ENCODE data around the gene FAM25A.
A peak's percentile ranks its signal among the peaks of the same experiment; 100 is the strongest.
"Not testable (repeated sequence)": the region's sequence is repeated elsewhere in the genome, so short reads cannot be mapped to it uniquely, and the experiment has no call there.

FAM25A gene

GRCh38 chr10:87020056-87020455 lies at the start of gene FAM25A:
TSS of gene FAM25A (plus strand) at chr10:87020294. CDS start at chr10:87020325, 31 bp downstream.
- not testable (repeated sequence) for FAIRE-seq

DNA sequence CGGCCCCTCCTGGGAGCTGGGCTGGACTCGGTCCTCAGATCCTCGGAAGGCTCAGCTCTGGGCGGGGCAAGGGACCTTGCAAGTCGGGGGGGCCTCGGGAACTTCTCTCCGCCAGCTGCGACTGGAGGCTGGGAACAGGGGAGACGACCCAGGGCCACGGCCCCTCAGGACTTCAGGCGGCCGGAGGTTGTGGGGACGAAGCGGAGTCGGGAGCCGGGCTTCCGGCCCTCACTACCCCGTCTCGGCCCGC lies 49.2 kb upstream of the FAM25A start:
- FAIRE-seq = no peak

DNA sequence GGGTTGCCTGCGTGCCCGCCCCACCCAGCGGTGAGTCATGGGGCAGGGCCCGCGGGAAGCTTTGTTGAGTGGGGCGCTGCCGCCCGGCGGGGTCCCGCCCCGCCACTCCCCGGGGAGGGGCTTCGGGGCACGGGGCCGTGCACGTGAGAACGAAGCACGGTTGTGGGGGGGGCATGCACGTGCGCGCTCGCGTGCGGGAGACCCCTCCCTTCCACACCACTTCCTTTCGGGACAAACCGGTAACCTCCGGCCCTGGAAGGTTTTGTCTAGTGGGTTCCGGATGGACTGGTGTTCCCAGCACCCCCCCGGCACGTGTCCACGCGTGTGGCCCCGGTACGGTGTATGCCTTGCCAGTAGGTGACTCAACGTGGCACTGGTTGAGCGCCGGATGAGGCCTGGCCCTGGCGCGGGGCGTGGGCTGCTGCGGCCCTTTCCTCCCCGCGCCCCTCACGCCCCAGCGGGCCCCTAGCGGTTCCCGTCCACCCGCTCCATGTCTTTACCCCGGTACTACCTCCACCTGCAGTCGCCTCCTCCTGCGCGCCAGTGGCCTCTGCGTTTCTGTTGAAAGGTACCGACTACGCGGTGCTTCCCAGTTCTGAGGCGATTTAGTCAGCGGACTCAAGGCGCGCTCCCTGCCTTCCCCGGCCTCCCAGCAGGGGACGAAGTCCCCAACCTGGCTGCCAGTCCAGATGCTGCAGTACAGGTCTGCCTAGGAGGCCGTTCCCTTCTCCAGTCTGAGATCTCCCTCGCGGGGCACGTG lies 48.7 kb upstream of the FAM25A start:
- FAIRE-seq = no peak

- no peak for FAIRE-seq
Measured at GRCh38 chr10:86972613-86973380, 47.3 kb upstream of the FAM25A start.

GRCh38 chr10:86974484-86974883 lies 45.6 kb upstream of the FAM25A start:
- FAIRE-seq = no peak

GRCh38 chr10:86976362-86977056 lies 43.6 kb upstream of the FAM25A start:
- no peak for FAIRE-seq

GRCh38 chr10:86978457-86978856 lies 41.6 kb upstream of the FAM25A start:
- not testable (repeated sequence) for FAIRE-seq

- no peak for FAIRE-seq
Measured at GRCh38 chr10:86979296-86979818, 40.7 kb upstream of the FAM25A start.

DNA sequence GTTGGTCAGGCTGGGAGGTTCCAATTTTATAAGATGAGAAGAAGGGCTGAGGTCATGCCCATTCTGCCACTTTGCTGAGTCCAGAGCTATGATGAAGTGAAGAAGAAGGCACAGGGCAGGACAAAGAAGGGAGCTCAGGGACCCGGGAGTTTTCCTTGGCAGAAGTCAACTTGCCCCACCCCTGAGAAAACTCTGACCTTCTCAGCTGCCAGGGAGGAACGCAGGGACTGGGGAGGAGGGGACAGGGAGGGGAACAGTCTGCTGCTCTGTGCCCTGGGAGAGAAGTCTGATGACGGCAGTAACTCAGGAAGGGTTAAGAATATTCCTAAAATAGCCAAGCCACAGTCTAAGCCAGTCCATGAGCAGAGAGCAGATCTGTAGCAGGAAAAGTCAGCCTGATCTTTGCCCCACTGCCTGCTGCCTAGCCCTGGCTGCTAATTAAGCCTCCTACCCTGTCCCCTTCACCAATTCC lies 40.1 kb upstream of the FAM25A start:
- no peak for FAIRE-seq

- FAIRE-seq = not testable (repeated sequence)
Measured at GRCh38 chr10:86981020-86981419, 39.1 kb upstream of the FAM25A start.

DNA sequence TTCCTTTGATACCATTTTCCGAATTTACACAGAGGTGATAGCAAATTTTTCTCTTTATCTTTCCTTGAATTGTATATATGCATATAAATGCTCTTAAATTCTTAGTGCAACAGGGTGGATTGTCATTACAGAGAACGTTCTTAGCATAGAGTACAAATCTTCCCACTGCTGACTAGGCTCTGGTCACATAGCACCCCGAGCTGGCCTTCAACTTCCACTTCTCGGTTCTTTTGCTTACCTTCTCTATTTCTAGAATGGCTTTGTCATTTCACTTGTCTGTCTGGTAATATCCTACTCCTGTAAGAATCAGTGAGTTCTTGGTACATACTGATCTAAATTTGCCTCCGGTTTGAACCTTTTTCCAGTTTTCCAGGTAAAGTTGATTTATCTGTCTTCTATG lies 38.4 kb upstream of the FAM25A start:
- no peak for FAIRE-seq

GRCh38 chr10:86984498-86984897 lies 35.6 kb upstream of the FAM25A start:
- FAIRE-seq = not testable (repeated sequence)

DNA sequence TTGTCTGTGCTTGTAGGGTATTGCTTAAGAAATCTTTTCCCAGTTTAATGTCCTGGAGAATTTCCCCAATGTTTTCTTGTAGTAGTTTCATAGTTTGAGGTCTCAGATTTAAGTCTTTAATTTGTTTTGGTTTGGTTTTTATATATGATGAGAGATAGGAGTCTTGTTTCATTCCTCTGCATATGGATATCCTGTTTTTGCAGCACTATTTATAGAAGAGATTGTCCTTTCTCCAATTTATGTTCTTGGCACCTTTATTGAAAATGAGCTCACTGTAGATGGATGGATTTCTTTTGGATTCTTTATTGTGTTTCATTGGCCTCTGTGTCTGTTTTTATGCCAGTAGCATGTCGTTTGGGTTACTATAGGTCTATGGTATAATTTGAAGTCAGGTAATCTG lies 31.6 kb upstream of the FAM25A start:
- FAIRE-seq = no peak

DNA sequence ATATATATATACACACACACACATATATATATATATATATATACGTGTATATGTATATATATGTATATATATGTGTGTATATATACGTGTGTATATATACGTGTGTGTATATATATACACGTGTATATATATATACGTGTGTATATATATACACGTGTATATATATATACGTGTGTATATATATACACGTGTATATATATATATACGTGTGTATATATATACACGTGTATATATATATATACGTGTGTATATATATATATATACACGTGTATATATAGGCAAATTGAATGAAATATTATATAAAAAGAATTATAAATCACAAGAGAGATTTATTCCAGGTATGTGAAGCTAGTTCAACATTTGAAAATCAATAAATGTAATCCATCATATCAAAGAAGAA lies 28.7 kb upstream of the FAM25A start:
- peak; percentile 97 for FAIRE-seq

GRCh38 chr10:86992456-86992855 lies 27.6 kb upstream of the FAM25A start:
- FAIRE-seq = no peak

DNA sequence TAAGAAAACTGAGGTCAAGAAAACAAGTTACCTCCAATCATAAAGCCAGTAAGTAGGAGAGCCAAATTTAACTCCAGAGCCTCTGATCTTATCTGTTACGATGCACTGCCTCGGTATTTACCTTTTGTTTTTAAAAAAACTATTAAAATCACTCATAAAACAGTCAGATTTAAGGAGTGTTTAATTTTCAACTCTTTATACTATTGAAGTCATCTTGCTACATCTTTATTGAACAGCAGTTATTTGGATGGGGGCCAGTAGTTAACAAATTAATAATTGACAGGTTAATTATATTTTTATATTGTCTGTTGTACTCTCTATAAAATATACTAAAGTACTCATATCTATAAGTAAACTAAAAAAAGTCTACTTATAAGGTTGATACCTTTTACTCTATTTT lies 27.2 kb upstream of the FAM25A start:
- peak; percentile 46 for FAIRE-seq

- not testable (repeated sequence) for FAIRE-seq
Measured at GRCh38 chr10:86999802-87000403, 20.2 kb upstream of the FAM25A start.

DNA sequence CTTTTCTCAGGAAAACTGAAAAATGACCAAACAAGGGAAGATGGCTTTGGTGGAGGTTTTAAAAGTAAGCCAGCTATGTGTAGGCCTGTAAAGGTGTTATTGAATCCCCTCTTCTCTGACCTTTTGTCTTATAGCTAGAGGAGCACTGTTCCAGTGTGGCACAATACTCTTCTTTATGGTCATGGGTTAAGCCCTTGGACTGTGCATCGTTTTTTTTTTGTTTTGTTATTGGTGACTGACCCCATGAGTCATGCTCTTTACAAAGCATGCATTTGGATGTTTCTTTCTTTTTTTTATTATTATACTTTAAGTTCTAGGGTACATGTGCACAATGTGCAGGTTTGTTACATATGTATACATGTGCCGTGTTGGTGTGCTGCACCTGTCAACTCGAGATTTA lies 19.6 kb upstream of the FAM25A start:
- FAIRE-seq = no peak

- not testable (repeated sequence) for FAIRE-seq
Measured at GRCh38 chr10:87007124-87007523, 13.0 kb upstream of the FAM25A start.

DNA sequence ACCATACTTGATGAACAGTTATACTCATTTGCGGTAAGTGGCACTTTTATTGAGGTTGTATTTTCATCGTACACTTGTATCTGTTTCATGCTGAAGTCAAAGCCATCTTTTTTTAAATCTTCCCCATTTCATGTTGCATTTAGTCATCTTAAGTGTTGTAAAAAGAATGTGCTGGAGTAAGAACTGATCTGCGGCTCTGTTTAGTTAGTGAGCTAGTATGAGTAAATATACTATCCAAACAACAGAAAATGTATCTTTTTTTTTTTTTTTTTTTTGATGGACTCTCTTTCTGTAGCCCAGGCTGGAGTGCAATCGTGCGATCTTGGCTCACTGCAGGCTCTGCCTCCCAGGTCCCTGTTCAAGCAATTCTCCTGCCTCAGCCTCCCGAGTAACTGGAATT lies 12.4 kb upstream of the FAM25A start:
- not testable (repeated sequence) for FAIRE-seq

DNA sequence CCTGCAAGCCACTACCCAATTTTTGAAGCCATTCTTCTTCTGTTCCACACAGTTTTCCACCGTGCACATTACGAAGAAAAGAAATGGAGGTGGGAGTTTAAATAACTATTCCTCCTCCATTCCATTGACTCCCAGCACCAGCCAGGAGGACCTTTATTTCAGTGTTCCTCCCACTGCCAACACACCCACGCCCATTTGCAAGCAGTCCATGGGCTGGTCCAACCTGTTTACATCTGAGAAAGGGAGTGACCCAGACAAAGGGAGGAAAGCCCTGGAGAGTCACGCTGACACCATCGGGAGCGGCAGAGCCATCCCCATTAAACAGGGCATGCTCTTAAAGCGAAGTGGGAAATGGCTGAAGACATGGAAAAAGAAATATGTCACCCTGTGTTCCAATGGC lies 11.8 kb upstream of the FAM25A start:
- not testable (repeated sequence) for FAIRE-seq

DNA sequence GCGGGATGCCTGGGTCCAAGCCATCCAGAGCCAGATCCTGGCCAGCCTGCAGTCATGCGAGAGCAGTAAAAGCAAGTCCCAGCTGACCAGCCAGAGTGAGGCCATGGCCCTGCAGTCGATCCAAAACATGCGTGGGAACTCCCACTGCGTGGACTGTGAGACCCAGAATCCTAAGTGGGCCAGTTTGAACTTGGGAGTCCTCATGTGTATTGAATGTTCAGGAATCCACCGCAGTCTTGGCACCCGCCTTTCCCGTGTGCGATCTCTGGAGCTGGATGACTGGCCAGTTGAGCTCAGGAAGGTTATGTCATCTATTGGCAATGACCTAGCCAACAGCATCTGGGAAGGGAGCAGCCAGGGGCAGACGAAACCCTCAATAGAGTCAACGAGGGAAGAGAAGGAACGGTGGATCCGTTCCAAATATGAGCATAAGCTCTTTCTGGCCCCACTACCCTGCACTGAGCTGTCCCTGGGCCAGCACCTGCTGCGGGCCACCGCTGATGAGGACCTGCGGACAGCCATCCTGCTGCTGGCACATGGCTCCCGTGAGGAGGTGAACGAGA lies 10.9 kb upstream of the FAM25A start:
- not testable (repeated sequence) for FAIRE-seq

GRCh38 chr10:87013528-87013927 lies 6.6 kb upstream of the FAM25A start:
- FAIRE-seq = not testable (repeated sequence)

All from A204.1 (cell line).